GM19467 (cell line): ENCODE results near the gene LMOD1.
A peak's percentile ranks its signal among the peaks of the same experiment; 100 is the strongest.
"Not testable (repeated sequence)": the region's sequence is repeated elsewhere in the genome, so short reads cannot be mapped to it uniquely, and the experiment has no call there.

Experiments
- ATAC-seq: cut with Tn5 transposase; IDR thresholded peaks from one replicate; pipeline ENCODE4 v1.9.1; 2021; ENCODE audit warnings: mild to moderate bottlenecking, moderate library complexity; ENCODE audit not compliant: unreplicated experiment

The LMOD1 gene

DNA sequence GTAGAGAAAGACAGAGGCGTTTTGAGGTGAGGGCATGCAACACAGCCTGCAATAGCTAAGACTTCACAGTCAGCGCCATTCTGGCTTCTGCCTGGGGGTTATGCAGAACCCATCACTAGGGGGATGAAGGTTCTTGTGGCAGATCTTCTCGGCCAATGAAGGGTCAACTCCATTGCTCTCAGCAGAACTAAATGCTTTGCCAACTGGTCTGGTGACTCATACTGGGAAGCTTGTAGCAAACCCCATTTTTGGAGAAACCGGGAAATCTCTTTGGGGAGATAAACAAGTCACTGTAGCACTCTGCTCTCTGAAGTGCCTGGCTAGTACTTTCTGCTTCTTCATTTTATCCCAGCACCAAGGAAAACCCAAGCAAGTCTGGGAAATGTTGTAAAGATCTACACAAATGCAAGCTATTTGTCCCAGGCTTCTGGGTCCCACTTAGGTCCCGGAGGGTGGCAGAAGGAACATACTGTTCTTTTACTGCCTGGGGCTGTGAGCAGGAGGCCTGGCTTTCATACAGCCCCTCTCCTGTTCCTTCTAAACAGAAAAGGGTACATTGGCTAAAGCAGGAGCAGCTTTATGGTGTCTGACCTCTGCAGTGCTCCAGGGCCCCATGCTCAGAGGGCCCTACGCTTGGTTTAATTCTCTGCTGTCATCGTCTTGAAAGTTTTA is 28.9 kb downstream of the LMOD1 start:
- no peak for ATAC-seq

- ATAC-seq = no peak
Observed at GRCh38 chr1:201916649-201917249, 29.6 kb downstream of the LMOD1 start.

DNA sequence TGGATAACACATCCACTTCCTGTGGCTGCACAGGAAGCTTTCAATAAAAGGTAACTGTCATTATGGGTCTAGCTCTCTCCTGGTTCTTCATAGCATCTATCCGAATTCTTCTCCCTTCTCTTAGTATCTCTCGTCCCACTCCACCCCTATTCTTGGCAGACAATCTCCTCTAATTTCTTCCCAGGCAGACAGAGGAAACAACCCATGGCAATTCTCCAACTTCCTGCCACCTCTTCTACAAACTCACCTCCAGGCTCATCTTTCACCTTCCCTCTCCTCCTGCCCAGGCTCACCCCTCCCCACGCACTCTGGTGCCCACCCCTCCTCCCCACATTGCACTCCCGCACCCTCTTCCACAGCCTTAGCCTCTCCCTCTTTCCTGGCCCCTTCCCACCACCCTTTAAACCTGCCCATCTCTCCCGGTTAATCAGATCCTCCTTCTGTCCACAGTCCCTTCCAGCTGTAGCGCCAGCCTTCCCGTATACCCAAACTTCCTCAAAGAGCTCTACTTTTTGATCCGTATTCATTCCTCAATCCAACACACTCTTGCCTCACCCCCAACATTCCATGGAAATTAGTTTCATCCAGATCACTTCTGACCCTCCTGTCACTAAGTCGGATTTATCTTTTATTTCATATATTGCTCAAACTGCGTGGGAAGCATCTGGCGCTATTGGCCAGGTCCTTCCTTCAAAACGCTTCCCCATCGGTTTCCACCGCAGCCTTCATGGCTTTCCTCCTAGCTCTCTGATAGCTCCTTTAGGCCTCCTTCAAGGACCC is 31.7 kb downstream of the LMOD1 start:
- no peak for ATAC-seq

GRCh38 chr1:201912832-201913231 is 33.5 kb downstream of the LMOD1 start:
- ATAC-seq = no peak

GRCh38 chr1:201911826-201912571 is 34.3 kb downstream of the LMOD1 start:
- no peak for ATAC-seq

- no peak for ATAC-seq
Observed at GRCh38 chr1:201907621-201908020, 38.7 kb downstream of the LMOD1 start.

GRCh38 chr1:201906336-201906735 is 40.0 kb downstream of the LMOD1 start:
- ATAC-seq = no peak

- no peak for ATAC-seq
Observed at GRCh38 chr1:201905234-201905890, 41.0 kb downstream of the LMOD1 start.

DNA sequence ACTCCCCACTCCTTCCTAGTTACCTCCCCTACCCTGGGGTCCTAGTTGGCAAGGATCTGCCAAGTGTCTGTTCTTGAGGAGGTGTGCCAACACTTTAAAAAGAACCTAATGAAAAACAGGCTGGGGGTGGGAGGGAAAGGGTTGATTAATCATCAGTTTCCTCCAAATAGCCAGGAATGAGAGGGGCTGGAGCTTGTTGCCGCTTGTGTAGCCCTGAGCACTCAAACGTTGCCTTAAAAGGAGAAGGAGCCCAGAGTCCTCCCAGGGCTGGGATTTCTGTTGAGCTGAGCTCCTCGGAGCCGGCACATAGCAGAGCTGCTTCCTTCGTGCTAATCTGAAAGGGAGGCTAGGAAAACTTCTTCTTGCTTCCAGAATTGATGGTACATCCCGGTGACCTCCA is 41.8 kb downstream of the LMOD1 start:
- ATAC-seq = no peak

- ATAC-seq = no peak
Observed at GRCh38 chr1:201903135-201903534, 43.2 kb downstream of the LMOD1 start.

GRCh38 chr1:201902198-201902597 is 44.1 kb downstream of the LMOD1 start:
- ATAC-seq = no peak

- not testable (repeated sequence) for ATAC-seq
Observed at GRCh38 chr1:201901036-201901435, 45.3 kb downstream of the LMOD1 start.

GRCh38 chr1:201900476-201900875 is 45.9 kb downstream of the LMOD1 start:
- ATAC-seq = no peak

DNA sequence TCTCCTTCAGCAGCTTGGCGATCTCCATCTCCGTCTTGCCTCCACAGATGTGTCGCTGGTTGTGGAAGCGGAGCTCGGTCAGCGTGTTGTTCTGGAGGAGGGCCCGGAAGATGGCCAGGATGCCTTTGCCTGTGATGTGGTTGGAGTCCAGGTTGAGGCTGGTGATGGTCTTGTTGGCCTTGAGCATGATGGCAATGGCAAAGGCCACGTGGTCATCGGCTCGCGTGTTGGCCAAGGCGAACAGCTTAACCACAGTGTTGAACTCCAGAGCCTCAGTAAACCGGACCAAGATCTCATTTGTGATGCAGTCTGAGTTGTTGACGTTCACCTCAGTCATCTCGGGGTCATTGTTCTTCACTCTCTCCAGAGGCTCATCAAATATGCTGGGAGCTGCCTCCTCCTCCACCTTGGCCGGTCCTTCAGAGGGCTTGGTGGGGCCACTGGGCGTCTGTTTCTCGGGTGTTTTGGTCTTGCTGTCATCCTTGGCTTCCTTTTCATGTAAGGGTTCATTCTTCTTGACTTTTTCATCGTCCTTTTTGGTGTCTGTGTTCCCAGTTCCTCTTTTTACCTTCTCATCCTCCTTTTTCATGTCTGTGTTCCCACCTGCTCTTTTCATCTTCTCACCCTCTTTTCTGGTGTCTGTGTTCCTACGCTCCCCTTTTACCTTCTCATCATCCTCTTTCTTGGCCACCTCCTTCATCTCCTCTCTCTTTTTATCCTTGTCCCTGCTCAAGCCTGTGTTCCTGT is 46.5 kb downstream of the LMOD1 start:
- no peak for ATAC-seq

GRCh38 chr1:201898992-201899391 is 47.4 kb downstream of the LMOD1 start:
- ATAC-seq = no peak

DNA sequence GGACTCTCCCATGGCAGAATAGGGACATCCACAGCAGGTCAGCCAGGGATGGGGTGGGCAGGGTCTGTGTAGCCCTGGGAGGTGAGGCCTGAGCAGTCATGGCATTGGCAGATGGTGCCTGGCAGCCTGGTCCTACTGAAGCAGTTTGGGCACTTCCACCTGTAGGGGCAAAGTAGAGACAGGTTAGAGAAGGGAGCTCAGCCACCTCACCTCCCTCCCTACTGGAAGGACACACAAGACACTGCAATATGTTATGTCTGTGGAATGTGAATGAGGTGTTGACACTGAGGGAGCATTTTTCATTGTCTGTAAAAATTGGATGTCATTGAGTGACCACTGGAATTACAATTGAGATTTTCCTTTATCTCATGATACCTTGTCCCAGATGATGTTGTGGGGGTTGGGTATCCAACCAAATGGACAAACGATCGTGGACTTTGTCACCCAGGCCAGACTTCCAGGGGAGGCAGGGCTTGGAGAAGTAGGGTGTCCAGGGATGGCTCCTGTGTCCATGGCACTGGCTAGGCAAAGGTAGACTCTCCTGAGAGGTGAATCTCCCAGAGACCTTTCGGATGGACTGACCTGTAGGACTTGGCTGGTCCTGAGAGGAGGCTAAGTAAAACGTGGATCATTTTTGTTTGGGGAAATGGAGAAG is 48.0 kb downstream of the LMOD1 start:
- no peak for ATAC-seq

DNA sequence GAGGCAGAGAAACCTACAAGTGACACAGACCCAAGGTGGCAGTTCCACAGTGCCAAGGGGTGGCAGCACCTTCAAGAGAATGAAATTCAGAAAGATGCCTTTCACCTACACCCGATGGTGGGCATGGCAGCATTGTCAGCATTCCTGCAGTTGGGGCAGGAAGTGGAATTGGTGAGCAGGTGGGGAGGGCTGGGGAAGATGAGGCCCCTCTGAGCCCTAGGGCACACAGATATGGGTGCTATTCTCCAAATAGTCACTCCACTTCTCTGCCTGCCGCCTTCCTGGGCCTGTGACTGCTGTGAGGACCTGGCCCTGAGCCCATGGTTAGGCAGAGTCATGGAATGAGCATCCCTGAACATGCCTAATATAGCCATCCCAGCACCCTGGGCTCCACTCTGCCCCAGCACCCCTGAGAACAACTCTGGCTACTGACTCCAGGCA is 49.4 kb downstream of the LMOD1 start:
- ATAC-seq = no peak

DNA sequence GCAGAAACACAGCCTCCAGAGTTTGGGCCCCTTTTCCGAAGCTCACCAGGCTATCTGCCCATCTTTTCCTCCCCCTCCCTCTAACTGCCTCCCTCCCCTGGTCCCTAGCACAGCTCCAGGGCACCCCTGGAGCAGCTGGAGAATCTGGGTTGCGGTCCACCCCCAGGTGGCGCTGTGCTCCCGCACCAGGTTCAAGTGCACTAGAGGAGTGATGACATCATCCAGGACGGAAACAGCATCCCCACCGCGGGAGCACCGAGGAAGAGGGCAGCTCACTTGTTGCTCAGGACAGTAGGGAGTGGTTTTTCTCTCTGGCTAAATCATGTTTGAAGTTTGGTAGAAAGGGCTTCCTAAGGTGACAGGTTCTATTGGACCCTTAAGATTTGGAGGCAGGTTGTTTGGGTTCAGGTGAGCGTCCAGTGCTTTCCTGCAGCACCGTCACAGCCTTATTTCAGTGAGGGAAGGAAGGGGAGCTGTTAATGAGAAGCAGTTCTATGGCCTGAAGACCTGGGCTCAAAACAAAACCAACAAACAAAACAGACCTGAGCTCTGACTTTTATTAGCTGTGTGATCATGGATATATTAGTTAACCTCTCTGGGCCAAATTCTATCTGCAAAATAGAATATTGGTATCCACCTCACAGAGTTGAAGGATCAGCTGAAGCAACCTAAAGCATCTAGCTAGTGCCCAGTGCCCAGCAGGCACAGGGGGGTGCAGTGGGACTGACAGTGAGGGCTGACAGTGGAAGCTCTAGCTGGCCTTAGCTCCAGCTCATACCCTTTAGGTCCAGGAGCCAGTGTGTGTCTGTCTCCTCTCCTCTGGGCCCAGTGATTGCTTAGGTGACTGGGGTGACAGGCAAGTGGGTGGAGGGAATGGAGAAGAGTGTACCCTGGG is 50.2 kb downstream of the LMOD1 start:
- ATAC-seq = peak; percentile 81
